ENCODE results near the gene VNN1.

GRCh38 chr6:132661906-132662305, 51.9 kb downstream of the VNN1 start:
- no peak for TF ChIP-seq POLR2A (IDR thresholded peaks at IDR 0.05)
- TF ChIP-seq CTCF (IDR thresholded peaks at IDR 0.05): no peak

Data from breast epithelium (tissue), 3 donors.